H1 (cell line): Measurements from ENCODE around the gene LAIR2. TPM values are rescaled to one million over a fixed set of nuclear protein-coding genes. Genes with fewer than 3 reads are reported as not detected.

ENCODE experiments used
- ASH2L ChIP-seq: fragments of 200-600, 300-600 bp; sonication (generic); IDR thresholded peaks from one replicate; pipeline ENCODE4 v1.7.1; 2017; ENCODE audit warnings: low read length
- BCL11A ChIP-seq, 2 experiments: IDR thresholded peaks; one replicate each; pipeline ENCODE4 v1.6.1; 2011; ENCODE audit warnings: low read depth in 2 of 2, low read length in 2 of 2, mild to moderate bottlenecking in 2 of 2
- CEBPB ChIP-seq: IDR thresholded peaks from 2 replicates; pipeline ENCODE4 v1.6.1; 2012; ENCODE audit warnings: low read depth, low read length
- EZH2 ChIP-seq: fragments of 200-600 bp; sonication (generic); IDR thresholded peaks from 2 replicates; pipeline ENCODE4 v1.7.1; 2012; ENCODE audit warnings: low read depth, mild to moderate bottlenecking, moderate library complexity, low read length, inconsistent platforms; ENCODE audit not compliant: severe bottlenecking
- GABPA ChIP-seq: IDR thresholded peaks from 2 replicates; pipeline ENCODE4 v1.6.1; 2011; ENCODE audit warnings: mild to moderate bottlenecking, low read length, moderate library complexity, borderline replicate concordance; ENCODE audit not compliant: insufficient read depth
- HDAC2 ChIP-seq, 2 experiments: fragments of 300-600 bp in 1 of 2; sonication (generic) in 1 of 2; IDR thresholded peaks; 2 replicates each; pipeline ENCODE4 v1.6.1; 2011 to 2012; ENCODE audit warnings: low read depth in 2 of 2, low read length in 2 of 2, mild to moderate bottlenecking in 2 of 2, moderate library complexity in 2 of 2, borderline replicate concordance in 1 of 2, inconsistent platforms in 1 of 2
- HDAC6 ChIP-seq: IDR thresholded peaks from one replicate; pipeline ENCODE4 v1.7.1; 2012; ENCODE audit warnings: low read depth, mild to moderate bottlenecking, inconsistent platforms, low read length, moderate library complexity
- JUND ChIP-seq: IDR thresholded peaks from 2 replicates; pipeline ENCODE4 v1.6.1; 2011; ENCODE audit warnings: mild to moderate bottlenecking, improper control_type of control experiment, low read length
- KDM5A ChIP-seq: fragments of 200-600 bp; IDR thresholded peaks from 2 replicates; pipeline ENCODE4 v1.7.1; 2012; ENCODE audit warnings: mild to moderate bottlenecking, low read length, inconsistent platforms, mixed read lengths
- MAFK ChIP-seq: IDR thresholded peaks from 2 replicates; pipeline ENCODE4 v1.6.1; 2012; ENCODE audit warnings: low read depth, mild to moderate bottlenecking, improper control_type of control experiment, low read length
- NRF1 ChIP-seq: IDR thresholded peaks from 2 replicates; pipeline ENCODE4 v1.6.1; 2011; ENCODE audit warnings: mild to moderate bottlenecking, low read depth, low read length, improper control_type of control experiment
- POLR2A ChIP-seq, 2 experiments: IDR thresholded peaks; 1 replicate in 1 of 2; 2 replicates in 1 of 2; pipeline ENCODE4 v1.6.1; 2011; ENCODE audit warnings: low read depth in 2 of 2, low read length in 2 of 2, mild to moderate bottlenecking in 2 of 2; ENCODE audit errors: control extremely low read depth in 1 of 2
- POU5F1 ChIP-seq: IDR thresholded peaks from 2 replicates; pipeline ENCODE4 v1.6.1; 2011; ENCODE audit warnings: low read depth, mild to moderate bottlenecking, low read length, moderate library complexity
- RBBP5 ChIP-seq: IDR thresholded peaks from 2 replicates; pipeline ENCODE4 v1.7.1; 2012; ENCODE audit warnings: low read depth, mild to moderate bottlenecking, inconsistent platforms, low read length, moderate library complexity, borderline replicate concordance
- SIN3A ChIP-seq, 2 experiments: IDR thresholded peaks in 1 of 2; conservative IDR thresholded peaks in 1 of 2; 2 replicates each; pipeline ENCODE4 v1.6.1; 2011 to 2012; ENCODE audit warnings: low read length in 2 of 2, improper control_type of control experiment in 1 of 2, low read depth in 1 of 2, mild to moderate bottlenecking in 1 of 2
- SP1 ChIP-seq: IDR thresholded peaks from 2 replicates; pipeline ENCODE4 v1.6.1; 2011; ENCODE audit warnings: low read depth, low read length
- SRF ChIP-seq: IDR thresholded peaks from 2 replicates; pipeline ENCODE4 v1.6.1; 2011; ENCODE audit warnings: mild to moderate bottlenecking, low read depth, low read length, moderate library complexity
- SUZ12 ChIP-seq: fragments of 200-600 bp; sonication (generic); IDR thresholded peaks from 2 replicates; pipeline ENCODE4 v1.6.1; 2012; ENCODE audit warnings: mild to moderate bottlenecking, inconsistent platforms, low read length, moderate library complexity, mixed read lengths
- TCF12 ChIP-seq: IDR thresholded peaks from 2 replicates; pipeline ENCODE4 v1.6.1; 2011; ENCODE audit warnings: low read depth, mild to moderate bottlenecking, low read length
- polyA plus RNA-seq, 7 experiments: library from polyadenylated mRNA; depleted of rRNA in 3 of 7; stranded (reverse) in 5 of 7; unstranded in 2 of 7; fragments of >200 nt in 5 of 7; fragments of 200-250 nt in 2 of 7; gene quantifications; 1 replicate in 5 of 7; 2 replicates in 1 of 7; 4 replicates in 1 of 7; pipeline versions ENCODE4 v1.2.1 to v1.2.3, GENCODE V29; 2011 to 2013; ENCODE audit warnings: missing spikeins in 2 of 7, mixed read lengths in 2 of 7
- total RNA-seq: library from RNA; stranded (reverse); fragmentation: NEBNext Ultra II Directional; extraction: Animal tissue kit (Norgen Biotek cat#: 25700); gene quantifications from 2 replicates; pipeline ENCODE4 v1.2.1, GENCODE V29; 2021
- TF ChIP-seq, protein P1 (sequence below): IDR thresholded peaks from 2 replicates; pipeline ENCODE4 v1.6.1; 2012; ENCODE audit warnings: inconsistent platforms
- TF ChIP-seq, protein P2 (sequence below): IDR thresholded peaks from 2 replicates; pipeline ENCODE4 v1.6.1; 2012; ENCODE audit warnings: inconsistent platforms
- TF ChIP-seq, protein P3 (sequence below): IDR thresholded peaks from 2 replicates; pipeline ENCODE4 v1.6.1; 2011; ENCODE audit warnings: low read length, improper control_type of control experiment

The LAIR2 gene
- total and polyA plus RNA-seq, 2 of the 8 experiments (the other 6 are each of a cell fraction or from before 2014, with no cell fraction given) = not detected

DNA sequence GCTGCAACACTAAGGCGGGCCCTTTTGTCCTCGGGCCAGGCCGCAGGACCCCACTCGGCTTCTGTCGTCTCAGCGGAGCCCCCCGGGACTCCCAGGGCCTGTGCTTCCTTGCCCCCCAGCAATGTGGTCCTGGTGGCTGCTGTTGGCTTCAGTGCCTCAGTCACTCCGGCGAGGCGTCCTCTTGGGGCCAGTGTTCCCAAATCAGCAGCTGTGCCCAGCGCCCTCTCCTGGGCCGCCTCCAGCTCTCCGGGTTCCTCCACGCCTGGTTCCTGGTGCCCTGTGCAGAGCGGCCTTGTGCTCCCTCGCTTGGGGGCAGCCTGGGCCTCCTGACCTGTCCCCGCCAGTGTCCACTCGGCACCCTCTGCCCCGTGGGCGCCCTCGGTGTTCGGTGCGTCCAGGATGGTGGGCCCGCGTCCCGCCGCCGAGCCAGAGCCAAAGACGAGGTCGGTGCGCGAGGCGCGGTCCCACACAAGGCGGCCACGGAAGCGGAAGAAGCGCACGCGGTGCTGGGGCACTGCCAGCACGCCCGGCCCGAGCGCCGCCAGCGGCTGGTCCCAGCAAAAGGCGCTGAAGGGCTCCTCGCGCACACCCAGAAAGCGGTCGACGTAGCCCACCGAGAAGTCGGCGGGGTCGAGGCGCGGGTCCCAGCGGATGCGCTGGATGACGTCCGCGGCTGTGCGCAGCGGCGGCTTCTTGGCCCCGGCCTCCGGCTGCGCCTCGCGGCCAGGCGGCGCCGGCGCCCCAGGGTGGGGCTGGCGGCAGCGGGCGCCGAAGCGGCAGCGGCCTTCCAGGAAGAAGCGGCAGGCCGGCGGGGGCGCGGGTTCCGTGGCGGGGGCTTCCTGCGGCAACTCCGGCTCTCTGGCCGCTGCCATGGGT, 39.7 kb upstream of the LAIR2 start (continued):
- no peak for TF ChIP-seq EZH2
- TF ChIP-seq RBBP5 = no peak; the same call in none of the 2 replicates
- TF ChIP-seq SUZ12 = no peak
- TF ChIP-seq ASH2L = peak; percentile 77
- TF ChIP-seq, protein P1, sequence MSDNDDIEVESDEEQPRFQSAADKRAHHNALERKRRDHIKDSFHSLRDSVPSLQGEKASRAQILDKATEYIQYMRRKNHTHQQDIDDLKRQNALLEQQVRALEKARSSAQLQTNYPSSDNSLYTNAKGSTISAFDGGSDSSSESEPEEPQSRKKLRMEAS = peak; percentile 94
- TF ChIP-seq MAFK = no peak
- 0 out of 2 replicates have a peak, but pooled peaks have one; percentile 47 for TF ChIP-seq GABPA
- TF ChIP-seq HDAC2 (IDR thresholded peaks at IDR 0.05; ENCODE audit: borderline replicate concordance in 1 of 2, low read depth in 2 of 2, low read length in 2 of 2) = no peak
- no peak for TF ChIP-seq JUND
- TF ChIP-seq, protein P2, sequence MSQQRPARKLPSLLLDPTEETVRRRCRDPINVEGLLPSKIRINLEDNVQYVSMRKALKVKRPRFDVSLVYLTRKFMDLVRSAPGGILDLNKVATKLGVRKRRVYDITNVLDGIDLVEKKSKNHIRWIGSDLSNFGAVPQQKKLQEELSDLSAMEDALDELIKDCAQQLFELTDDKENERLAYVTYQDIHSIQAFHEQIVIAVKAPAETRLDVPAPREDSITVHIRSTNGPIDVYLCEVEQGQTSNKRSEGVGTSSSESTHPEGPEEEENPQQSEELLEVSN = peak; percentile 77
- no peak for TF ChIP-seq SRF
- no peak for TF ChIP-seq TCF12
- TF ChIP-seq SP1 = no peak
- TF ChIP-seq, protein P3, sequence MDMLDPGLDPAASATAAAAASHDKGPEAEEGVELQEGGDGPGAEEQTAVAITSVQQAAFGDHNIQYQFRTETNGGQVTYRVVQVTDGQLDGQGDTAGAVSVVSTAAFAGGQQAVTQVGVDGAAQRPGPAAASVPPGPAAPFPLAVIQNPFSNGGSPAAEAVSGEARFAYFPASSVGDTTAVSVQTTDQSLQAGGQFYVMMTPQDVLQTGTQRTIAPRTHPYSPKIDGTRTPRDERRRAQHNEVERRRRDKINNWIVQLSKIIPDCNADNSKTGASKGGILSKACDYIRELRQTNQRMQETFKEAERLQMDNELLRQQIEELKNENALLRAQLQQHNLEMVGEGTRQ = no peak
- TF ChIP-seq BCL11A (IDR thresholded peaks at IDR 0.05; ENCODE audit: low read depth in 2 of 2, low read length in 2 of 2) = no peak
- TF ChIP-seq SIN3A (conservative IDR thresholded peaks at IDR 0.05 in 1 of 2, IDR thresholded peaks at IDR 0.05 in 1 of 2; ENCODE audit: low read depth in 1 of 2, low read length in 2 of 2) = no peak
- no peak for TF ChIP-seq HDAC6
- TF ChIP-seq KDM5A = no peak
- TF ChIP-seq POLR2A (IDR thresholded peaks at IDR 0.05; ENCODE audit: control extremely low read depth in 1 of 2, low read depth in 2 of 2, low read length in 2 of 2) = peak; percentile 52 to 54
- no peak for TF ChIP-seq NRF1
- no peak for TF ChIP-seq POU5F1
- no peak for TF ChIP-seq CEBPB
